Gastrocnemius medialis (tissue), 4 donors: ENCODE data around the gene AKAP8L.

ENCODE experiments used
- POLR2A ChIP-seq, 2 donors: fragments of 450-650 bp; IDR thresholded peaks; one replicate each; pipeline ENCODE4 v1.6.1; 2017; ENCODE audit warnings: antibody characterized with exemption in 2 of 2, mild to moderate bottlenecking in 2 of 2, moderate library complexity in 2 of 2
- TF ChIP-seq, protein P1 (sequence below), 5 experiments: fragments of 450-650 bp in 3 of 5; fragments of 200-600 bp in 2 of 5; sonication (generic) in 2 of 5; IDR thresholded peaks in 4 of 5; conservative IDR thresholded peaks in 1 of 5; 1 replicate in 4 of 5; 2 replicates in 1 of 5; pipeline ENCODE4 v1.5.1; 2016 to 2019; ENCODE audit warnings: antibody characterized with exemption in 5 of 5, mild to moderate bottlenecking in 3 of 5, moderate library complexity in 3 of 5

DNA sequence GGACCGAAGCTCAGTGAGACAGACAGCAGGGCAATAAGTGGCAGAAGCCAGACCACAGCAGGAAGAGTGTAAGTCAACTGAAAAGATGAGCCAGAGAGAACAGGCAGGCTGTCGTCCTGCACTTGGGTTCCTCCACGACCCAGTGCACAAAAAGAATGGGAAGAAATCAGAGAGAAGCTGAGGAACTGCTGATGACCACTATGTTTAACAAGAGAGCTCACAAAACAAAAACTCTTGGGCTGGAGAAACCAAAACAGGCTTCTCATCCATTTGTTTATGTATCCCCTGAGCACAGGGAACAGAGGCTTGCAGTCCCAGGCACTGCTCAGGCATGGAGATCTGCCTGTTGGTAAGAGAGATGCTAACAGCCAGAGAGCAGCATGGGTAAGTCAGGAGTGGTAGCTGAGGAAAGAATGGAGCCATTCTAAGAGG lies 14.0 kb downstream of the AKAP8L start:
- TF ChIP-seq, protein P1, sequence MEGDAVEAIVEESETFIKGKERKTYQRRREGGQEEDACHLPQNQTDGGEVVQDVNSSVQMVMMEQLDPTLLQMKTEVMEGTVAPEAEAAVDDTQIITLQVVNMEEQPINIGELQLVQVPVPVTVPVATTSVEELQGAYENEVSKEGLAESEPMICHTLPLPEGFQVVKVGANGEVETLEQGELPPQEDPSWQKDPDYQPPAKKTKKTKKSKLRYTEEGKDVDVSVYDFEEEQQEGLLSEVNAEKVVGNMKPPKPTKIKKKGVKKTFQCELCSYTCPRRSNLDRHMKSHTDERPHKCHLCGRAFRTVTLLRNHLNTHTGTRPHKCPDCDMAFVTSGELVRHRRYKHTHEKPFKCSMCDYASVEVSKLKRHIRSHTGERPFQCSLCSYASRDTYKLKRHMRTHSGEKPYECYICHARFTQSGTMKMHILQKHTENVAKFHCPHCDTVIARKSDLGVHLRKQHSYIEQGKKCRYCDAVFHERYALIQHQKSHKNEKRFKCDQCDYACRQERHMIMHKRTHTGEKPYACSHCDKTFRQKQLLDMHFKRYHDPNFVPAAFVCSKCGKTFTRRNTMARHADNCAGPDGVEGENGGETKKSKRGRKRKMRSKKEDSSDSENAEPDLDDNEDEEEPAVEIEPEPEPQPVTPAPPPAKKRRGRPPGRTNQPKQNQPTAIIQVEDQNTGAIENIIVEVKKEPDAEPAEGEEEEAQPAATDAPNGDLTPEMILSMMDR (IDR thresholded peaks at IDR 0.05 in 4 of 5, conservative IDR thresholded peaks at IDR 0.05 in 1 of 5) = no peak
- TF ChIP-seq POLR2A (IDR thresholded peaks at IDR 0.05) = no peak
